IPS-18c (cell line): ENCODE measurements around the gene CHODL.

Source experiments
- H3K4me3 ChIP-seq: 2 replicates; pipeline ENCODE4 v1.7.0; 2013; ENCODE audit warnings: low read depth, mild to moderate bottlenecking, low read length, moderate library complexity; ENCODE audit not compliant: insufficient read depth
- H3K9me3 ChIP-seq: one replicate; pipeline ENCODE4 v1.6.1; 2013; ENCODE audit warnings: mild to moderate bottlenecking, low read length, moderate library complexity; ENCODE audit not compliant: control insufficient read depth, insufficient read depth

CHODL gene

GRCh38 chr21:18269856-18270255 is 25.2 kb downstream of the CHODL start:
- Histone ChIP-seq H3K4me3 (no peak overlapping the region), H3K9me3 (no peaks in the 10 kb centered on the region)

- no peaks in the 10 kb centered on the region for H3K9me3 ChIP-seq
Observed at GRCh38 chr21:18273400-18273799, 28.8 kb downstream of the CHODL start.

GRCh38 chr21:18274370-18274769 is 29.7 kb downstream of the CHODL start:
- no peak overlapping the region for H3K4me3 ChIP-seq

More at GRCh38 chr21:18273400-18273799, 28.8 kb downstream of the CHODL start:
- no peak overlapping the region for H3K4me3 ChIP-seq

GRCh38 chr21:18275781-18276180 is 31.1 kb downstream of the CHODL start:
- H3K9me3 ChIP-seq = no peaks in the 10 kb centered on the region
- no peak overlapping the region for H3K4me3 ChIP-seq

More at GRCh38 chr21:18274370-18274769, 29.7 kb downstream of the CHODL start:
- no peaks in the 10 kb centered on the region for H3K9me3 ChIP-seq

GRCh38 chr21:18285379-18285778 is 40.7 kb downstream of the CHODL start:
- no peak overlapping the region for H3K4me3 ChIP-seq

GRCh38 chr21:18289876-18290275 is 45.2 kb downstream of the CHODL start:
- H3K4me3 ChIP-seq = no peak overlapping the region
- no peaks in the 10 kb centered on the region for H3K9me3 ChIP-seq

More at GRCh38 chr21:18285379-18285778, 40.7 kb downstream of the CHODL start:
- no peaks in the 10 kb centered on the region for H3K9me3 ChIP-seq

- H3K4me3 ChIP-seq = no peak overlapping the region
- no peaks in the 10 kb centered on the region for H3K9me3 ChIP-seq
Observed at GRCh38 chr21:18294100-18294499, 49.5 kb downstream of the CHODL start.

GRCh38 chr21:18298228-18298627 is 53.6 kb downstream of the CHODL start:
- no peak overlapping the region for H3K4me3 ChIP-seq
- H3K9me3 ChIP-seq = no peaks in the 10 kb centered on the region
